HG02798 (cell line): Measurements from ENCODE around the gene TBC1D8.

Experiments
- ATAC-seq: cut with Tn5 transposase; IDR thresholded peaks from one replicate; pipeline ENCODE4 v1.9.1; 2021; ENCODE audit warnings: mild to moderate bottlenecking; ENCODE audit not compliant: unreplicated experiment, poor library complexity

Gene TBC1D8

GRCh38 chr2:101164021-101164420 is 12.8 kb upstream of the TBC1D8 start:
- no peak for ATAC-seq

GRCh38 chr2:101162561-101163330 is 11.6 kb upstream of the TBC1D8 start:
- ATAC-seq: no peak

- no peak for ATAC-seq
Measured at GRCh38 chr2:101161658-101162057, 10.5 kb upstream of the TBC1D8 start.

- ATAC-seq: no peak
Measured at GRCh38 chr2:101160454-101160853, 9.3 kb upstream of the TBC1D8 start.

DNA sequence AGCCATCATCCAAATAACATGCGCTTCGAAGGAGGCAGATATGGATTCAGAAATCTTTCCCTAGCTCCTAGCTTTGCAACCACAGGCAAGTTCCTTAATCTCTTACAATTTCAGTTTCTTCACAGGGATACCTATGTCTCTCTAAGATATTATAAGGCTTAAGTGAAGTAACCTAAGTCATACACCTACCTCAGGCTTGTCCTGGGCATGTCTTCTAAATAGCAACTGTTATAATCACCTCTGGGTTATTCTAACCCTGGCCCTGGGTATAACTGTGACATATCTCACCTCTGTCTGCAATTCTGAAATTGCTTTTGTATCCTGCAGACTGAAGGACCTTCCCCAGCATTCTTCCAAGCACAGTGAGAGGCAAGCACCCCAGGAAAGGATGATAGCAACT is 8.3 kb upstream of the TBC1D8 start:
- no peak for ATAC-seq

DNA sequence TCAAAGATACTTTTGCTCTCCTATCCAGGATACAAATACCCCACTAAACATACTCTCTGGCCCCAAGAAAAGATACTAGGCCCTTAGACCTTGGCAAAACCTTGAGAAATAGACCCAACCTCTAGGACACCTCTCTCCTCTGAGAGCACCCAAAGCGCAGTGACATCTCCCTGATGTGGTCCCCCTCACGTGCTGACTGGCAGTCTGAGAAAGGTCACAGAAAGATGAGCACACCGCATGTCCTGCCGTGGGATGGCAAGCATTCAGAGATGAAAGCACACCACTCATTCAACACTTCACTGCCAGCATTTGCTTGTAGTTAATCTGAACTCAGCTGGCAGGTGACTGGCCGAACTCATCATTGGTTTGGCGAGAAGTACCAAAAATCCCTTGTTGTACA is 6.1 kb upstream of the TBC1D8 start:
- ATAC-seq: no peak

DNA sequence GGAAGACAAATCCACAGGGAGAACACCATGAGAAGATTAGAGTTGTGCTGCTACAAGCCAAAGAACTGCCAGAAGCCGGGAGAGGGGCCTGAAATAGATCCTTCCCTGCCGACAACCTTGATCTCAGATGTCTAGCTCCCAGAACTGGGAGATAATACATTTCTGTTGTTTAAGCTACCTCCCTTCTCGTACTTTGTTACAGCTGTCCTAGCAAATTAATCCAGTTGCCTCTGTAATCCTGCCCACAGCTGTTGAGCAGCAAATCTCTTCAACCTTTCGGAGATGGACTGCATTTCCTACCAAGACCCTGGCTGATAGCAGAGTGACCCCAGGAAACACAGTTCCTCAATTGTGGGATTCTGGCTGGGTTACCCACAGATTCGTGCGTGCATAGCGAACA is 2.6 kb upstream of the TBC1D8 start:
- no peak for ATAC-seq

DNA sequence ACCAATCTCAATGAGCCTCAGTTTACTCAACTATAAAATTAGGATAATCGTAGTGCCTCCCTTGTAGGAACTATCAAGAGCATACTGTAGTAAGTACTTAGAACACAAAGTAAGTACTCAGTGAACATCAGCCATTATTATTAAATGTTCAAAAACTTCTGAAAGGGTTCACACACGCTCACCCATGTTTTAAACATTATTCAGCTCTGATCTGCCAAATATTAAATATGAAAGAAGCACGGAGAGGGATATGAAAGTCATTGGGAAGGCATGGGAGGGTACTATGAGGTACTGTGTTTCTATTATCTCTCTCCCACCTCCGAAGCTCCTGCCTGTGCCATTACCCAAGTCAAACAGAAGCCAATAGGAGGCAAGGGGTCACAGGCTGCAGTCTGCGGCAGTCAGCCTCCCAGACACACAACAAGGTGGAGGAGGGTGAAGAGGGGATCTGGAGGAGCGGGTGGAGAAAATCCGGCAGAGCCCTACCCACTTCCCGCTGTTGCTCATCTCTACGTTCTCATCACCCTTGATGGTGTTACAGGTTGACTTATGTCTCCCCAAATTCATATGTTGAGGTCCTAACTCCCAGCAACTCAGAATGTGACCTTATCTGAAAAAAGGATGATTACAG is 2.0 kb upstream of the TBC1D8 start:
- ATAC-seq: no peak

GRCh38 chr2:101152272-101153076 is 1.3 kb upstream of the TBC1D8 start:
- peak; percentile 71 for ATAC-seq

- no peak for ATAC-seq
Measured at GRCh38 chr2:101151859-101152271, 683 bp upstream of the TBC1D8 start.

DNA sequence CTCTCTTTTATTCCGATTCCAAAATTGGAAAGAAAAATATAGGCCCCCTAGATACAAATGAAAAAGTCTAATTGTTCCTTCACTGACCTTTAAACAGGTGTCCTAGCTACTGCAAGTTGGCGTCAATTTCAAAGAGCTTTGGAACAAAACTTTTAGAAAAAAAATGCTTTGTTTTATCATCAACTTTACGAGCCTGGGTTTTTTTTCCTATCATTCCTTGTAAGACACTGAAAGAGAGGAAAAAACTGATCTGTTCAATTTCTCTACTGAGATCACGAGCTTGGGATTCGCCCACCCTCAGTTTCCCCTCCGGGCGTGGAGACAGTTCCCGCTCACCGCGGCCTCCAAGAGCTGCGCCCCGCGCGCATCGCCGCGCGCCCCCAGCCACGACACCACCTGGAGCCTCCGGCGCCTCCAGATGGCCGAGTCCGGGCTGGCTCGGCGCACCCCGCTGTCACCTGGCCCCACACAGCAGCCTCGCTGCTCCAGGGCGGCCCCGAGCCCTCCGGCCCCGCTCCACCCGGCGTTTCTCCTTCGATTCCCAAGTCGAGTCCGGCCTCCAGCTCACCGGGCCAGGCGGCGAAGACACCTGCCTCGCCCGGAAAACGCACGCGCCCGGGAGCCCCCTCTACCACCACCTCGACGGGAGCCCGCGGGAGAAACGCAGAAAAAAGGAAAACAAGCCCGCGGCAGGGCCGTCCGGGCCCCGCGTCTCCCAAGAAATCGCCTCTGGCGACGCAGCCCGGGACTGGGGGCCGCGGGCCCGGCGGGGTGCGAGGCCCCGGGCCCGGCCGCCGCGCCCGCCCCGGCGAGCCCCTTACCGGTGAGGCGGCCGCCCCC is 656 bp downstream of the TBC1D8 start:
- no peak for ATAC-seq

GRCh38 chr2:101149241-101150192 is 1.7 kb downstream of the TBC1D8 start:
- ATAC-seq: no peak

DNA sequence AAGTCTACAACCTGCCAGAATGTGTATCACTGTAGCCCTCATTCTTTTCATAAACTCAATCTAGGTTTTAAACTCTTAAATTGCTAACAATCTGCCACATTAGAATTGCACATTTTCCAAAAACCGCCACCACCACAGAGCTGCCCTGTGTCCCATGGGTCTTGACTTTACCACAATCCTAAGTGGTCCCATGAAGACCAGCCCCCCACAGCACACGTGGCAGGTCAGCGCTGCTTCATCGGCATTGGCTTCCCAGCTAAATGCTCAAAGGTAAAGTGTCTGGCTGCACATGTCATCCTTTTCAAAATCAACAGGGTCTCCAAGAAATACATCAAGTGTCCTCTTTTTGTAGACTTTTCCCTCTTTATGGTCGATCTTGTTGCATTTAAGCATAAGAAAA is 2.4 kb downstream of the TBC1D8 start:
- ATAC-seq: no peak

GRCh38 chr2:101147971-101148370 is 3.2 kb downstream of the TBC1D8 start:
- ATAC-seq: no peak

GRCh38 chr2:101147062-101147461 is 4.1 kb downstream of the TBC1D8 start:
- no peak for ATAC-seq

GRCh38 chr2:101146535-101146934 is 4.6 kb downstream of the TBC1D8 start:
- no peak for ATAC-seq

- ATAC-seq: no peak
Measured at GRCh38 chr2:101145406-101145805, 5.8 kb downstream of the TBC1D8 start.

- ATAC-seq: no peak
Measured at GRCh38 chr2:101142163-101142562, 9.0 kb downstream of the TBC1D8 start.

DNA sequence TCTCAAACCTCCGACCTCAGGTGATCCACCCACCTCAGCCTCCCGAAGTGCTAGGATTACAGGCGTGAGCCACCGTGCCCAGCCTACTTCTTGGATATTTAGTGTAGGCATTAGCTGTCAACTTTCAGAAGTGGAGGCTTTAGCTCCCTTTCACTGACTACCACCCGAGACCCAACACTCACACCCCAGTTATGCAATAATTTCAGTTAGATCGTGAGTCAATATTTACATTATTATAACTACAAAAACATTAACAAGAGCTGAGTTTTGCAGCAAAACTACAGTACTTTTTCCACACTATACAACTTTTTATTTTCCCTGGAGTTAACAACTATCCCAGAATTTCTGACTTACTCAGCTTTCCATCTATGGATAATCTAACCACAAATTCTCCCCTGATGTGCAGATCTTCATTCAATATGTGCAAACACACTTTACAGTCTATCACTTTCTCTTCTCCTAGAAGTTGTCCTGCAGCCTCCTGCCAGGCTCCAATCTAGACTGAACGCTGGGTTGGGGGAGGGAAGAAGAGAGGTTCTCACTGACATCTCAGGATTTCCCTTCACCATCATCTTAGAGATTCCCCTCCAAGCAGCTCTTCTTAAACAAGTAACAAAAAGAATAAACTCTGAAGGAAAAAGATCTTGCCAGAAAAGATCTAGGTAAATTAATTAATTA is 10.1 kb downstream of the TBC1D8 start:
- ATAC-seq: no peak
